IMR-90 (cell line): ENCODE data around the gene PPP2R2D. TPM values are rescaled to one million over a fixed set of nuclear protein-coding genes. Genes with fewer than 3 reads are reported as not detected.
A peak's percentile ranks its signal among the peaks of the same experiment; 100 is the strongest.

Experiments
- ATAC-seq: fragments of 200-7000 bp; cut with Tn5 transposase; 2 replicates; pipeline ENCODE4 v1.9.1; 2020; ENCODE audit warnings: low read depth, mild to moderate bottlenecking, moderate library complexity
- BruUV-seq: library from RNA; stranded (reverse); fragments of 400-500 nt; replicated peaks from 2 replicates; lab custom pipeline; 2021; lab: Mats Ljungman, UMichigan
- CTCF ChIA-PET: fragments of 300-600 bp; formaldehyde crosslinking; extraction: SDS; loops from one replicate; lab custom pipeline; 2021; ENCODE audit warnings: antibody characterized with exemption; lab: Yijun Ruan, JAX
- POLR2A ChIA-PET: fragments of 300-600 bp; sonication (Branson Sonifier 250); formaldehyde crosslinking; loops from one replicate; lab custom pipeline; 2022; ENCODE audit warnings: antibody characterized with exemption; ENCODE audit not compliant: unreplicated experiment; lab: Charles Lee
- DNase-seq: peaks from one replicate; pipeline ENCODE4 v3.0.0; 2013
- H2AFZ ChIP-seq: replicated peaks from 2 replicates; pipeline ENCODE3; 2013; ENCODE audit warnings: low read length, mild to moderate bottlenecking; ENCODE audit not compliant: poor library complexity
- H2AK5ac ChIP-seq: 2 replicates; pipeline ENCODE4 v1.6.1; 2013; ENCODE audit warnings: low read depth, low read length, inconsistent platforms
- H2AK9ac ChIP-seq: replicated peaks from 2 replicates; pipeline ENCODE3; 2013; ENCODE audit warnings: mild to moderate bottlenecking, low read depth, low read length, moderate library complexity; ENCODE audit not compliant: poor library complexity
- H2BK120ac ChIP-seq: 2 replicates; pipeline ENCODE4 v1.6.1; 2013; ENCODE audit warnings: low read depth, low read length, inconsistent platforms
- H2BK15ac ChIP-seq: 3 replicates; pipeline ENCODE4 v1.6.1; 2013; ENCODE audit warnings: low read depth, low read length, inconsistent platforms
- H2BK20ac ChIP-seq: 2 replicates; pipeline ENCODE4 v1.6.1; 2013; ENCODE audit warnings: low read depth, mild to moderate bottlenecking, inconsistent platforms, low read length, moderate library complexity
- H2BK5ac ChIP-seq: 2 replicates; pipeline ENCODE4 v1.6.1; 2013; ENCODE audit warnings: mild to moderate bottlenecking, low read depth, low read length, inconsistent platforms; ENCODE audit not compliant: poor library complexity, severe bottlenecking
- H3K14ac ChIP-seq: replicated peaks from 2 replicates; pipeline ENCODE4 v1.6.1; 2013; ENCODE audit warnings: low read depth, low read length, inconsistent platforms
- H3K18ac ChIP-seq: 2 replicates; pipeline ENCODE4 v1.6.1; 2013; ENCODE audit warnings: low read depth, low read length, control low read depth
- H3K23ac ChIP-seq: 2 replicates; pipeline ENCODE4 v1.6.1; 2013; ENCODE audit warnings: low read depth, low read length, inconsistent platforms
- H3K27ac ChIP-seq: 2 replicates; pipeline ENCODE4 v1.5.1; 2013; ENCODE audit warnings: mild to moderate bottlenecking, control low read depth, low read length; ENCODE audit not compliant: insufficient read depth
- H3K27me3 ChIP-seq: 2 replicates; pipeline ENCODE4 v1.6.1; 2013; ENCODE audit warnings: low read length; ENCODE audit not compliant: control insufficient read depth, insufficient read depth
- H3K36me3 ChIP-seq: 2 replicates; pipeline ENCODE4 v1.6.1; 2013; ENCODE audit warnings: low read length, mixed read lengths; ENCODE audit not compliant: control insufficient read depth, insufficient read depth
- H3K4ac ChIP-seq: 2 replicates; pipeline ENCODE4 v1.6.1; 2013; ENCODE audit warnings: low read depth, low read length, inconsistent platforms
- H3K4me1 ChIP-seq: 2 replicates; pipeline ENCODE4 v1.6.1; 2013; ENCODE audit warnings: low read length, mixed read lengths; ENCODE audit not compliant: control insufficient read depth, insufficient read depth
- H3K4me2 ChIP-seq: 2 replicates; pipeline ENCODE4 v1.6.1; 2013; ENCODE audit warnings: low read depth, mild to moderate bottlenecking, control low read depth, low read length, moderate library complexity
- H3K4me3 ChIP-seq: 2 replicates; pipeline ENCODE4 v1.5.1; 2013; ENCODE audit warnings: low read depth, mild to moderate bottlenecking, control low read depth, low read length, moderate library complexity; ENCODE audit not compliant: insufficient read depth
- H3K56ac ChIP-seq: 2 replicates; pipeline ENCODE4 v1.6.1; 2013; ENCODE audit warnings: low read length, inconsistent platforms; ENCODE audit not compliant: insufficient read depth; ENCODE audit errors: extremely low read depth
- H3K79me1 ChIP-seq, 2 experiments: 2 replicates each; pipeline ENCODE4 v1.6.1; 2013; ENCODE audit warnings: low read length in 2 of 2, inconsistent platforms in 1 of 2, low read depth in 1 of 2
- H3K9ac ChIP-seq: 2 replicates; pipeline ENCODE4 v1.6.1; 2013; ENCODE audit warnings: low read depth, low read length, control low read depth
- H3K9me1 ChIP-seq: 2 replicates; pipeline ENCODE4 v1.6.1; 2013; ENCODE audit warnings: low read length, inconsistent platforms; ENCODE audit not compliant: insufficient read depth
- H3K9me3 ChIP-seq: 2 replicates; pipeline ENCODE4 v1.6.1; 2013; ENCODE audit warnings: low read length; ENCODE audit not compliant: control insufficient read depth, insufficient read depth
- H4K20me1 ChIP-seq: 2 replicates; pipeline ENCODE4 v1.6.1; 2013; ENCODE audit warnings: low read length, inconsistent platforms; ENCODE audit not compliant: insufficient read depth
- H4K5ac ChIP-seq: 2 replicates; pipeline ENCODE4 v1.6.1; 2013; ENCODE audit warnings: mild to moderate bottlenecking, low read depth, low read length, control low read depth
- H4K8ac ChIP-seq, 2 experiments: 2 replicates each; pipeline ENCODE4 v1.6.1; 2013; ENCODE audit warnings: low read depth in 2 of 2, low read length in 2 of 2, control low read depth in 1 of 2, inconsistent platforms in 1 of 2
- H4K91ac ChIP-seq: 2 replicates; pipeline ENCODE4 v1.6.1; 2013; ENCODE audit warnings: low read depth, low read length, inconsistent platforms; ENCODE audit not compliant: insufficient read depth
- MAFK ChIP-seq: IDR thresholded peaks from 2 replicates; pipeline ENCODE4 v1.6.1; 2012; ENCODE audit warnings: low read depth, low read length, improper control_type of control experiment
- MXI1 ChIP-seq: IDR thresholded peaks from 2 replicates; pipeline ENCODE4 v1.6.1; 2012; ENCODE audit warnings: low read depth, mild to moderate bottlenecking, low read length, moderate library complexity, borderline replicate concordance
- WGBS, 2 experiments: methylation state at CpG; one replicate each; pipeline versions ENCODE4 v1.1.5 to v1.1.7; 2013; ENCODE audit warnings: missing lambda C conversion rate in 2 of 2; ENCODE audit not compliant: insufficient read length in 1 of 2; ENCODE audit errors: extremely low coverage in 2 of 2; 5-methylcytosine and 5-hydroxymethylcytosine counted together
- dilution Hi-C: fragments of 300-500 bp; cut with HindIII; formaldehyde crosslinking; loops from one replicate; pipeline ENCODE4 v1.14.3; 2018; ENCODE audit warnings: low sequenced_read_pairs; ENCODE audit not compliant: unreplicated experiment
- in situ Hi-C: fragments of 300-500 bp; cut with MboI; formaldehyde crosslinking; loops from 3 replicates; pipeline ENCODE4 v1.14.3; 2019; ENCODE audit warnings: low sequenced_read_pairs, inconsistent platforms, mixed read lengths
- intact Hi-C: fragments of 100-400 bp; cut with micrococcal nuclease; formaldehyde crosslinking; loops from 2 replicates; pipeline ENCODE4 v1.10.0; 2022
- polyA plus RNA-seq, 3 experiments: library from polyadenylated mRNA; depleted of rRNA; stranded (reverse); fragments of >200 nt; gene quantifications; 2 replicates each; pipeline ENCODE4 v1.2.3, GENCODE V29; 2012; ENCODE audit warnings: low replicate concordance in 1 of 3
- total RNA-seq: library from RNA; depleted of rRNA; stranded (reverse); fragments of >200 nt; gene quantifications from 2 replicates; pipeline ENCODE4 v1.2.3, GENCODE V29; 2012

The PPP2R2D gene
- total and polyA plus RNA-seq, 2 of the 4 experiments (the other 2 are of a cell fraction), result 22.8 to 23.8 TPM

DNA sequence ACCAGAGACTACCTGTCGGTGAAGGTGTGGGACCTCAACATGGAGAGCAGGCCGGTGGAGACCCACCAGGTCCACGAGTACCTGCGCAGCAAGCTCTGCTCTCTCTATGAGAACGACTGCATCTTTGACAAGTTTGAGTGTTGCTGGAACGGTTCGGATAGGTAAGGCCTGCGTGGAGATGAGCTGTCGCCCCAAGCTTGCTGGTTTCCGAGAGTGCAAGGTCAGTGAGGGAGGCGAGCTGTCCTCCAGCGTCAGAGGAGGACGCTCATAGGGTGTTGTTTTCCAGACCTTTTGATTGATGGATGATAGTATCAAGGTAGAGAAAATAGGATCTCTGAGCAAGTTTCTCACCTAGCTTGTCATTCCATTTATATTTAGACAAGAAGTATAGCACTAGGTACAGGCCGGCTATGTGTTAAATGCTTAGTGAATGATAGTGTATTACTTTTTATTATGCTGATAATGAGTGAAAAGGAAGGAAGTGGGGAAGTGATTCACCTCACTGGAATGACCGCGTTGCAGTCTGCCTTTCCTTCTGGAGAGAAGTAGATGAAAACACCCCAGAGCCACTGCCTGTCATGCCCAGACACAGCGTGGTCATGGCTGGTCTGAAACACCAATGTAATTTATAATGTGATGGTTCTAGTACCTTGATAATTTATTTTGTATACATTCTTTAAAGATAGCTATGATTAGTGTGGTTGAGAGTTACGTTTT is 47.0 kb downstream of the PPP2R2D start:
- BruUV-seq, result no TSS peak
- peaks cover 21% of the 10 kb centered on the region for H3K4me1 ChIP-seq
- peak overlapping the region; percentile 88; the same call in 2 of the 3 replicates for H2BK15ac ChIP-seq
- no peak overlapping the region for H3K9ac ChIP-seq
- peaks cover 36% of the 10 kb centered on the region for H3K36me3 ChIP-seq
- peak overlapping the region; percentile 96 for H2BK120ac ChIP-seq
- peak overlapping the region; percentile 80; the same call in 1 of the 2 replicates for H3K14ac ChIP-seq
- peak overlapping the region; percentile 25; the same call in 1 of the 2 replicates for H3K56ac ChIP-seq
- H3K18ac ChIP-seq, result peak overlapping the region; percentile 80; the same call in 1 of the 2 replicates
- H4K20me1 ChIP-seq, result peaks cover 16% of the 10 kb centered on the region
- H4K91ac ChIP-seq, result peak overlapping the region; percentile 96
- H3K9me3 ChIP-seq, result no peaks in the 10 kb centered on the region
- peak overlapping the region; percentile 83 for H2BK20ac ChIP-seq
- in situ Hi-C loops (no loop called here), dilution Hi-C loops (no loop called here), intact Hi-C loops (loop anchor here (2.0 to 5.0 kb wide), 2 partner anchors 35 to 45 kb away; partner anchors contain the start of gene PPP2R2D)
- peak overlapping the region; percentile 66; the same call in 1 of the 2 replicates for H3K23ac ChIP-seq
- no peaks in the 10 kb centered on the region for H3K27me3 ChIP-seq
- TF ChIP-seq MXI1, result peak; percentile 82
- TF ChIP-seq MAFK, result no peak
- peak overlapping the region; percentile 36 to 77 for H4K8ac ChIP-seq
- ATAC-seq, result peak; percentile 83
- H2AK9ac ChIP-seq, result peak overlapping the region; percentile 90
- DNase-seq, result peak; percentile 78
- H3K79me1 ChIP-seq, result peaks cover 22 to 57% of the 10 kb centered on the region in 2 experiments
- no peak overlapping the region for H3K4me3 ChIP-seq
- CTCF ChIA-PET, result interaction anchor here (1.1 kb wide), 1 partner anchor 75 kb away, joined by 3 read pairs; no protein-coding TSS in a partner anchor
- H3K4me2 ChIP-seq, result 0 out of 2 replicates have a peak overlapping the region, but pooled peaks have one; percentile 19
- H2AK5ac ChIP-seq, result peak overlapping the region; percentile 99
- H3K4ac ChIP-seq, result peak overlapping the region; percentile 94
- POLR2A ChIA-PET, result no interaction called here
- peak overlapping the region; percentile 96 for H2BK5ac ChIP-seq
- no peak overlapping the region for H2AFZ ChIP-seq
- WGBS, 2 experiments, result 91% methylated on average over 8 of the region's 18 CpGs; no CpG with 5 or more reads in 1 of the 2 experiments
- H3K27ac ChIP-seq, result peak overlapping the region; percentile 64
- H4K5ac ChIP-seq, result peak overlapping the region; percentile 55; the same call in 1 of the 2 replicates
- H3K9me1 ChIP-seq, result peaks cover 32% of the 10 kb centered on the region
